GM19452 (cell line): ENCODE measurements around the gene TXNL4A.

Experiments
- ATAC-seq: cut with Tn5 transposase; IDR thresholded peaks from one replicate; pipeline ENCODE4 v1.9.1; 2021; ENCODE audit not compliant: unreplicated experiment

TXNL4A gene

GRCh38 chr18:79936641-79937040 is 51.7 kb downstream of the TXNL4A start:
- no peak for ATAC-seq

GRCh38 chr18:79935925-79936324 is 52.4 kb downstream of the TXNL4A start:
- ATAC-seq: no peak

GRCh38 chr18:79935499-79935898 is 52.9 kb downstream of the TXNL4A start:
- ATAC-seq: no peak

GRCh38 chr18:79935098-79935480 is 53.3 kb downstream of the TXNL4A start:
- no peak for ATAC-seq

GRCh38 chr18:79934311-79935097 is 53.9 kb downstream of the TXNL4A start:
- no peak for ATAC-seq

GRCh38 chr18:79933765-79934164 is 54.6 kb downstream of the TXNL4A start:
- ATAC-seq: no peak

- no peak for ATAC-seq
Measured at GRCh38 chr18:79932907-79933306, 55.5 kb downstream of the TXNL4A start.

- ATAC-seq: no peak
Measured at GRCh38 chr18:79931475-79931874, 56.9 kb downstream of the TXNL4A start.

- no peak for ATAC-seq
Measured at GRCh38 chr18:79930020-79930642, 58.2 kb downstream of the TXNL4A start.

GRCh38 chr18:79928563-79928960 is 59.8 kb downstream of the TXNL4A start:
- ATAC-seq: no peak

GRCh38 chr18:79927607-79928562 is 60.5 kb downstream of the TXNL4A start:
- ATAC-seq: no peak

- no peak for ATAC-seq
Measured at GRCh38 chr18:79926715-79927606, 61.4 kb downstream of the TXNL4A start.

GRCh38 chr18:79926306-79926705 is 62.1 kb downstream of the TXNL4A start:
- no peak for ATAC-seq

- ATAC-seq: no peak
Measured at GRCh38 chr18:79924814-79925731, 63.3 kb downstream of the TXNL4A start.

GRCh38 chr18:79923896-79924585 is 64.3 kb downstream of the TXNL4A start:
- no peak for ATAC-seq

GRCh38 chr18:79922971-79923411 is 65.4 kb downstream of the TXNL4A start:
- no peak for ATAC-seq

GRCh38 chr18:79921984-79922965 is 66.1 kb downstream of the TXNL4A start:
- no peak for ATAC-seq
